ENCODE data around the gene TBC1D22A. TPM values are rescaled to one million over a fixed set of nuclear protein-coding genes. Genes with fewer than 3 reads are reported as not detected.
"Not testable (repeated sequence)": the region's sequence is repeated elsewhere in the genome, so short reads cannot be mapped to it uniquely, and the experiment has no call there.

Gene TBC1D22A
- total RNA-seq, 1 donor from 2014 or later: 9.4 TPM

GRCh38 chr22:46812788-46813187, 50.3 kb downstream of the TBC1D22A start:
- DNase-seq (ENCODE audit: low spot score): no peak

GRCh38 chr22:46813816-46814597, 51.6 kb downstream of the TBC1D22A start:
- peak; percentile 53 for DNase-seq (ENCODE audit: low spot score)

GRCh38 chr22:46815132-46815531, 52.7 kb downstream of the TBC1D22A start:
- no peak for DNase-seq (ENCODE audit: low spot score)

GRCh38 chr22:46815559-46815895, 53.1 kb downstream of the TBC1D22A start:
- DNase-seq (ENCODE audit: low spot score): no peak

- peak; percentile 23 for DNase-seq (ENCODE audit: low spot score)
Measured at GRCh38 chr22:46815896-46816731, 53.7 kb downstream of the TBC1D22A start.

- not testable (repeated sequence) for DNase-seq (ENCODE audit: low spot score)
Measured at GRCh38 chr22:46817390-46817789, 54.9 kb downstream of the TBC1D22A start.

GRCh38 chr22:46823248-46823647, 60.8 kb downstream of the TBC1D22A start:
- no peak for DNase-seq (ENCODE audit: low spot score)

GRCh38 chr22:46823654-46824053, 61.2 kb downstream of the TBC1D22A start:
- no peak for DNase-seq (ENCODE audit: low spot score)

- no peak for DNase-seq (ENCODE audit: low spot score)
Measured at GRCh38 chr22:46824344-46824909, 62.0 kb downstream of the TBC1D22A start.

GRCh38 chr22:46824980-46825544, 62.6 kb downstream of the TBC1D22A start:
- DNase-seq (ENCODE audit: low spot score): no peak

GRCh38 chr22:46826438-46827135, 64.1 kb downstream of the TBC1D22A start:
- DNase-seq (ENCODE audit: low spot score): no peak

GRCh38 chr22:46827136-46827780, 64.8 kb downstream of the TBC1D22A start:
- DNase-seq (ENCODE audit: low spot score): no peak

- no peak for DNase-seq (ENCODE audit: low spot score)
Measured at GRCh38 chr22:46827781-46828180, 65.3 kb downstream of the TBC1D22A start.

GRCh38 chr22:46828323-46828900, 66.0 kb downstream of the TBC1D22A start:
- DNase-seq (ENCODE audit: low spot score): no peak

GRCh38 chr22:46829117-46829891, 66.9 kb downstream of the TBC1D22A start:
- peak; percentile 96 for DNase-seq (ENCODE audit: low spot score)

- peak; percentile 86 for DNase-seq (ENCODE audit: low spot score)
Measured at GRCh38 chr22:46829941-46830715, 67.7 kb downstream of the TBC1D22A start.

GRCh38 chr22:46830841-46831240, 68.4 kb downstream of the TBC1D22A start:
- no peak for DNase-seq (ENCODE audit: low spot score)

- no peak for DNase-seq (ENCODE audit: low spot score)
Measured at GRCh38 chr22:46833228-46833627, 70.8 kb downstream of the TBC1D22A start.
